HG03025 (cell line): ENCODE data around the gene DEFB128.

Experiments used
- ATAC-seq: cut with Tn5 transposase; IDR thresholded peaks from one replicate; pipeline ENCODE4 v1.9.1; 2021; ENCODE audit warnings: mild to moderate bottlenecking, moderate library complexity; ENCODE audit not compliant: unreplicated experiment, low FRiP score

The DEFB128 gene

GRCh38 chr20:157154-157553 lies 32.4 kb downstream of the DEFB128 start, which contains the start of gene DEFB127:
TSS of gene DEFB127 (plus strand) at chr20:157454. CDS start at chr20:157545, 91 bp downstream.
- no peak for ATAC-seq

- ATAC-seq = no peak
These were observed 37.4 kb downstream of the DEFB128 start for GRCh38 chr20:152131-152530.

- ATAC-seq = no peak
These were observed 43.6 kb downstream of the DEFB128 start for GRCh38 chr20:145877-146276.

- ATAC-seq = no peak
These were observed 47.2 kb downstream of the DEFB128 start, which contains the start of gene DEFB126 for GRCh38 chr20:142290-142689. TSS of gene DEFB126 (plus strand) at chr20:142590. CDS start at chr20:142629, 39 bp downstream.
